Stimulated activated CD8-positive, alpha-beta memory T cell treated with anti-CD3 and anti-CD28 coated beads, Interleukin-15, amount 100 ng/mL, for 24 hours (primary cell): ENCODE data around the gene STXBP5.
"Not testable (repeated sequence)": the region's sequence is repeated elsewhere in the genome, so short reads cannot be mapped to it uniquely, and the experiment has no call there.

Source experiments
- DNase-seq: peaks from one replicate; pipeline ENCODE4 v3.0.0-alpha.2; 2020; ENCODE audit warnings: low read depth

Gene STXBP5

DNA sequence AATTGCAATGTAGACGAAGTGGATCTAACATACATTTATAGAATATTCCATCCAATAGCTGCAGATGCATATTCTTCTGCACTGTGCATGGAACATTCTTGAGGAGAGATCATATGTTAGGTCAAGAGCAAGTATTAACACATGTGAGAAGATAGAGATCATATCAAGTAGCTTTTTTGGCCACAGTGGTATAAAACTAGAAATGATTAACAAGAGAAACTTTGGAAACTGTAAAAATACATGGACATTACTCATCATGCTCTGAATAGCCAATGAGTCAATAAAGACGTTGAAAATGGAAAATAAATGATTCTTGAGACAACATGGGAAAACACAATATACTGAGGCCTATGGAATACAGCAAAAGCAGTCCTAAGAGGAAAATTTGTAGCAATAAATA is 94.2 kb downstream of the STXBP5 start:
- no peak for DNase-seq

- DNase-seq, result no peak
Observed at GRCh38 chr6:147299035-147299434, 94.8 kb downstream of the STXBP5 start.

GRCh38 chr6:147301070-147301469 is 96.9 kb downstream of the STXBP5 start:
- no peak for DNase-seq

GRCh38 chr6:147304016-147304415 is 99.8 kb downstream of the STXBP5 start:
- no peak for DNase-seq

GRCh38 chr6:147310521-147310920 is 106.3 kb downstream of the STXBP5 start:
- no peak for DNase-seq

GRCh38 chr6:147311218-147311617 is 107.0 kb downstream of the STXBP5 start:
- no peak for DNase-seq

DNA sequence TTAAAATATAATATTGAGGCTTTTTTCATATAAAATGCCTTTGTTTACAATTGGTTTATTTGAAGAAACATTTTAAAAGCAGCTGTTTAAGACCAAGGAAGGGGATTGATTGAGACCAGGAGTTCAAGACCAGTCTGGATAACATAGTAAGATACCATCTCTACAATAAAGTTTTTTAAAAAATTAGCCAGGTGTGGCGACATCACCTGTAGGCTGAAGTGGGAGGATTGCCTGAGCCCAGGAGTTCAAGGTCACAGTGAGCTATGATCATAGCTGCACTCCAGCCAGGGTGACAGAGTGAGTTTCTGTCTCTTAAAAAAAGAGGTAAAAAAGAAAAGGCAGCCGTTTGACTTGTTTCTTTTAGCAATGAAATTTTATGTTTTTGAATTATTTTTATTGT is 117.0 kb downstream of the STXBP5 start:
- DNase-seq, result no peak

DNA sequence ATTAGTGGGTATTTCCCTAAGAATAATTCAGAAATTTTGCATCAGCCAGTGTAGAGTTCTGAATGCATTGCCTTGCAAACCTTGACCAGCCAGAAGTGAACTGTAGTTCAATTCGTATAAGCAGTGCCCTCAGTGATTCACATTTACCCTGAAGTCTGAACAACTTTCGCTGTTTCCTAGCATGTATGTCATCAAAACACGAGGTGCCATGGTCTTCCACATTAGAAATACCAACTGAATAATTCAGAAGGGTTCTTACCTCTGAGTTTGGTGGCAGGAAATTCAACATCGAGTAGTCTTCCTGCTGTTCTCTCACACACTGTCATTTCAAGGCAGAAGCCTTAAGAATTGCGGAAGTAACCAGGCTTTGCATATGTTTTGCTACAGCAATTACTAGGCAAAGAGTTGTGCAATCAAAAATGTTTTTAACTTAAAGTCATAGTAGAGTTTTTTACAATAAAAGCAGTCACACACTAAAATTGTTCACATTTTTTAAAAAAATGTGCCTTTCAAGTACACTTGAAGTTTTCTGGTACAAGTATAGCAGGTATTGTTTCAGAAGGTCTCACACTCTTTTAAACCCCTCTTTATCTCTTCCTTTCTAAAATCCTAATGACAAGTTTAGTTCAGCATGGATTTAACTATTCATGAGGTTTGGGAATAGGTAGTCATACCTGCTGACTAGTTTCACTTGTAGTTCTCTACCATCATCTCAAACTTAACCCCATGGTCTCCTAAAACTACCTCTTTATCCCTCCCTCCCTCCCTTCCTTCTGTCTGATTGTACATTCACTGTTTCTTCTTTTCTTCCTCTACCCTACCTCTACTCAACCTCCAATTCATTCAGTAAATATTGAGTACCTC is 118.3 kb downstream of the STXBP5 start:
- DNase-seq, result no peak

DNA sequence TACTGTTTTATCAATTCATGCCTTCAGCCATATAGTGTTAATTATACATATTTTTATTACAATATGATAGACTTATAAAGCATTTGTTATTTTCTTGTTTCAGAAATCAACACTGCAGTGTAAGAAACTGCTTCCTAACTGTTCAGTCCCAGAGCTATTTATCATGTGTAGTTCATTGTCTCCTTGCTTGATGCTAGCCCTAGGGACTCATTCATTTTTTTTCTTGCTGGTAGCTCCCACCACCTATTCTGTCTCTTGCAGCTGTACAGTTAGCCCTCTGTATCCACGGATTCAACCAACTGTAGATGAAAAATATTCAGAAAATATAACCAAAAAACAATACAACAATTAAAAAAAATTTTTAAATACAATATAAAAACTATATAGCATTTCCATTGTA is 121.3 kb downstream of the STXBP5 start:
- DNase-seq, result no peak

GRCh38 chr6:147331401-147331800 is 127.2 kb downstream of the STXBP5 start:
- DNase-seq, result no peak

DNA sequence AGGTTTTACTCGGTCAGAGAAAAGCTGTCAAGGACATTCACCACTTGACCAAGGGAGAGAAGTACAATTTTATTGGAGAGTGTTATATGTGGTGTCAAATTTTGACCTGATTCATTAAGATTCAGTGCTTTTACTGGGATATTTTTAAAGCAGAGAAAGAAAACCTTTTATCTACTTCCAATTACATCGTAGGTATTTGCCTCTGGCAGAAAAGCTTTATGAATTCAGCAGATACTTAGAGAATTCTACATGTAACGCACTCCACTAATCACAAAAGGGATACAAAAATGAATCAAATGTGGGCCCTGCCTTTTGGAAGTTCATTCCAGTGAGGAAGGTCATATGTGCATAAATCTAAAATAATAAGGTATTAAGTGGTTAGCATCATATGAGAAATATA is 133.7 kb downstream of the STXBP5 start:
- DNase-seq, result no peak

DNA sequence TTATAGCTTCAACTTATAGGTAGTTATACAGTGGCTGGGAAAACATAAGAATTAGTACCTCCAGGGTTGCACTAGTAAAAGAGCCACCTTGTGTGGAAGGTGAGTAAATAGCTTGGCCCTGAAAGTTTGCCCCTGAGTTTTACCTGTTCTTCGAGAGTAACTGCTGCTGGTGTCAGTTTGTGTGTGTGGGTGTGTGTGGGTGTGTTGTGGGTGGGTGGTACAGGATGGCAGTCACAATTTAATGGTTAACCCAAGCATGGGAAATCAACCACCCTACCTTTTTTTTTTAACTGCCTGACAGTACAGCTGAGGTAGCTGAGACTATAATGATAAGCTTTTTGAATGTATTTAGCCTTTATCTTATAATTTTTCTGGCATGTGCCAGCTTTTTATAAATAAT is 137.3 kb downstream of the STXBP5 start:
- DNase-seq, result no peak

DNA sequence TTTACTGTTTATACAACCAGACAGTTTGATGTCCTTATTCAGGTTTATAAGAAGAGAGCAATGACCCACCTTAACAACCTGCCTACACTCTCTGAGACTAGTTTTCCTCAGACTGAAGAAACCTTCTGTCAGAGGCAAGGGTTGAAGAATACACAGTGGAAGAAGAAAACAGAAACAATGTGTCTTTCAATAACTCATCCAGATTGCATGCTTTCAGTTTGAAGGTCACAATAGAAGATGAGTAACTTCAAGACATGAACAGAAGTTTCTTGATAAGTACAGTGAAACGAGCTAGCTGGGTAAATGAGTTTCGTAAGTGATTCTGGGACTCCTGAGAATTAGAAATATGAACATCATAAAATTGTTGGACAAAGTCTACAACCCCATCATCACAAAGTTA is 141.7 kb downstream of the STXBP5 start:
- DNase-seq, result no peak

- no peak for DNase-seq
Observed at GRCh38 chr6:147347179-147347881, 143.1 kb downstream of the STXBP5 start.

DNA sequence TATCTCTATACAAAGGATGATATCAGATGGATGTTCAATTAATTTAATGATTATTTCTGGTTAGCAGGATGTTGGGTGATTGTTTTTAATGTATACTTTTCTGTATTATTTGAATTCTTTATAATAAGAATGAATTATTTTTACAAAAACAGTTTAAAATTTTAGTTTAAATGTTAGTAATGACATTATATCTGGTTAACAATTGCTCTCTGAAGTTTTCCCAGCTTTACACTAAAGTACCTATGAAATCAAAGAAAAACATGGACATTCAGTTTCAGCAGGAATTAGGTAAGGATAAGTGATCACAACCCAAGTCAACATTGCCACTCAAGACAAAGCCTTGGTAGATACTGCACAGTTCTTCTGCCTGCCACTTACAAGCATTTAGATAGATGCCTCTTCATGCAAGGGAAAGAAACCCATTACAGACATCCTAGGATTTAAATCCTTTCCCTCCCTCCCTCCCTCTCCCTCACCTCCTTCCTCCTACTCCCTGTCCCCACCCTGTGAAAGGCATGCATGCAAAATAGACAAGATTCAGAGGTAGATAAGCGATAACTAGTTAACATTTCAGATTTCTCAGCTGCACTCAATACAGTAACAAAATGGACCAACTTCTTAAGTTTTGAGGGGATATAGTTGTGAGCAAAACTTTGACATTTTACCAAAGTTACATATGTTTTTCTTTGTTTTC is 143.8 kb downstream of the STXBP5 start:
- no peak for DNase-seq

DNA sequence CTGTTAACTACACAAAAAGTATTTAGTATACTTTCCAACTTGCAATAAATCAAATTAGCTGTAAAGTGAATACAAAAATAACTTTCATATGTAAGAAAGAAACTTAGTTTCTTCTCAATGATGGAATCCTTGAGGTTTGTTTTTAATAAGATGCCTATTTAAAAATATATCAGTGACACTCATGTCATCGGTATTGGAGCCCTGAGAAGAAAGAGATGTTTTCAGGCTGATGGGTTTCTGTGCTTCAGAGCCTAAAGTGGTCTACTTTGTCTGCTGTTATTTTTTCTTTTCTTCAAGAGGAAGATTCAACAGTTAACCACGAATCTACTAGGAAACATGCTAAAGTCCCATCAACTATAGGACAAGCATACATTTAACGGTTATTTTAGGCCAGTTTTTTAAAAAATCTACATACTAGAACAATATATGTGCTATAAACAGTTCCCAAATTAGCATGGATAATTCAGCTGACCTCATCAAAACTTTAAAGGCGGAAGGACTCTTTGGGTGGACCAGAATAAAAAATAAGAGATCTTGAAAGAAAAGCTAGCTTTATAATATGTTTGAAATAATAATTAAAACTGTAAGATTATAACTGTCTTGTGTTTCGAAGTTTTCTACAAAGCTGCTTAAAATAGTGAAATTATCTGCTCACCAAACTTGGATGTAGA is 157.2 kb downstream of the STXBP5 start:
- DNase-seq, result no peak

DNA sequence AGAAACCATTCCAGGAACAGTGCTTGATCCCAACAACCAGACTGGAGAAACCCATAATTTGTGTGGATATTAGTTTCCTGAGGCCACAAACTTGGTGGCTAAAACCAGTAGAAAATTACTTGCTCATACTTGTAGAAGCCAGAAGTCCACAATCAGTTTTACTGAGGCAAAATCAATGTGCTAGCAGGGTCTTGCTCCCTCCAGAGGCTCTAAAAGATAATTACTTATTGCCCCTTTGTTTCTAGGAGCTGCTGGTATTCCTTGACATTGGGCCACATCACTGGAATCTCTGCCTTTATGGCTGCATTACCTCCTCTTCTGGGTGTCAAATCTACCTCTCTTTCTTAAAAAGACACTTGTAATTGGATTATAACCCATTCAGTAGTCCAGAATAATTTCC is 162.1 kb downstream of the STXBP5 start:
- no peak for DNase-seq

GRCh38 chr6:147371325-147371724 is 167.1 kb downstream of the STXBP5 start:
- no peak for DNase-seq

DNA sequence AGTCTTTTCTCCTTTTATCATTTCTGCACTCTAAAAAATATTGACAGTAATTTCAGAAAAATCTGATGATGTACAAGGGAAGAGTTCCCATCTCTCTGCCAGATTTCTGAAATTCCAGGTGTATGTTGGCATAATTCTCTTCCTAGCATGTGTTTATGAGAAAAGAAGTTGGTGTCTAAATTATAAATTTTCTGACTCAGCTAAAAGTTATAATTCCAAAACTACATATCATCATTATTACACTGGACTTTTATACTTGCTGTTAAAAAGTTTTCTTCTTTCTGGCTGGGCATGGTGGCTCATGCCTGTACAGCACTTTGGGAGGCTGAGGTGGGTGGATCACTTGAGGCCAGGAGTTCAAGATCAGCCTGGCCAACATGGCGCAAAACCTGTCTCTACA is 168.6 kb downstream of the STXBP5 start:
- DNase-seq, result no peak

DNA sequence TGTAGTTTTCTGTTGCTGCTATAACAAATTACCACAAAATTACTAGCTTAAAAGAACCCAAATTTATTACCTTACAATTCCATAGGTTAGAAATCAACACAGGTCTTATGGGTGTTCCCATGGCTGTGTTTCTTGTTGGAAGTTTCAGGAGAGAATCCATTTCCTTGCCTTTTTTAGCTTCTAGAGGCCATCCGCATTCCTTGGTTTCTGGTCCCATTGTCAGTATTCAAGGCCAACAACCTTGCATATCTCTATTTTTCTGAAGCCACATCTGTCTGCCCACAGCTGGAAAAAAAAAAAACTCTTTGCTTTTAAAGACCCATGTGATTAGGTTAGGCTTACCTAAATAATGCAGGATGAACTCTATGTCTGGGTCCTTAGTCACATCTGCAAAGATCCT is 174.6 kb downstream of the STXBP5 start:
- DNase-seq, result no peak

GRCh38 chr6:147380841-147381240 is 176.6 kb downstream of the STXBP5 start:
- not testable (repeated sequence) for DNase-seq

- DNase-seq, result no peak
Observed at GRCh38 chr6:147381712-147382111, 177.5 kb downstream of the STXBP5 start.
